ENCODE data around the gene RAB3C. TPM values are rescaled to one million over a fixed set of nuclear protein-coding genes. Genes with fewer than 3 reads are reported as not detected.
"Not testable (repeated sequence)": the region's sequence is repeated elsewhere in the genome, so short reads cannot be mapped to it uniquely, and the experiment has no call there.

RAB3C gene
- total and polyA plus RNA-seq, 9 donors: 0.07 to 0.69 (median 0.21) TPM

- Histone ChIP-seq H3K4me1 (ENCODE audit: control insufficient read depth, insufficient read depth, low read length) (no peaks in the 10 kb centered on the region), H3K9me3 (replicated peaks; ENCODE audit: control insufficient read depth, low read depth, low read length) (no peaks in the 10 kb centered on the region), H3K4me3 (ENCODE audit: low read length) (no peak overlapping the region), H3K27ac (ENCODE audit: low read length) (no peak overlapping the region), H3K27me3 (ENCODE audit: control insufficient read depth, insufficient read depth, low read length) (no peaks in the 10 kb centered on the region), H3K36me3 (ENCODE audit: control insufficient read depth, insufficient read depth, low read length) (no peaks in the 10 kb centered on the region)
- WGBS (ENCODE audit: insufficient coverage): 92% methylated on average over 5 of the region's 6 CpGs
- no peak for DNase-seq
Observed at GRCh38 chr5:58699762-58700118, 116.9 kb downstream of the RAB3C start.

- no CpG with 5 or more reads among the region's 3 CpGs for WGBS (ENCODE audit: insufficient coverage)
Observed at GRCh38 chr5:58703925-58704555, 121.2 kb downstream of the RAB3C start.

DNA sequence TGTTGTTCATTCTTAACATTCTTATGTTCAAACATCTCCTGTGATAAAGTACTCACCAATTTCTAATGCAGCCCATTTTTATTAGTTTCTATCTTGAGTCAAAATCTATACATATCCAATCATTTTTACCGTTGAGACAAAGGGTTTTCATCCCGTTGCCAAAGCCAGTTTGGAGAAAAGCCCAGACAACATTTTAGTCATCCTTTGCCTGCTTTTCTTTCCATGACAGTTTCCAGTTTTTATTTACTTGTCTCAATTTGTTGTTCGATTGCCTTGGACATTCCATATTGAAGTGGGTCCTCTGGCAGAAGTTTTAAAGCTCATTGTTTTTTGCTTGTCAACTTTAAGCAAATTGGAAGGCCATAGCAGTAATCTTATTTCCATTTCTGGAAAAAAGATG, 123.9 kb downstream of the RAB3C start:
- Histone ChIP-seq H3K27me3 (ENCODE audit: control insufficient read depth, insufficient read depth, low read length) (no peaks in the 10 kb centered on the region), H3K4me3 (ENCODE audit: low read length) (no peak overlapping the region), H3K36me3 (ENCODE audit: control insufficient read depth, insufficient read depth, low read length) (no peaks in the 10 kb centered on the region), H3K27ac (ENCODE audit: low read length) (no peak overlapping the region), H3K4me1 (ENCODE audit: control insufficient read depth, insufficient read depth, low read length) (no peaks in the 10 kb centered on the region), H3K9me3 (replicated peaks; ENCODE audit: control insufficient read depth, low read depth, low read length) (no peaks in the 10 kb centered on the region)
- DNase-seq: peak; percentile 34
- WGBS (ENCODE audit: insufficient coverage): 22% methylated on average over 2 of the region's 3 CpGs

More at GRCh38 chr5:58703925-58704555, 121.2 kb downstream of the RAB3C start:
- H3K4me1 ChIP-seq (ENCODE audit: control insufficient read depth, insufficient read depth, low read length): no peaks in the 10 kb centered on the region
- H3K27me3 ChIP-seq (ENCODE audit: control insufficient read depth, insufficient read depth, low read length): no peaks in the 10 kb centered on the region
- no peaks in the 10 kb centered on the region for H3K36me3 ChIP-seq (ENCODE audit: control insufficient read depth, insufficient read depth, low read length)
- H3K9me3 ChIP-seq (replicated peaks; ENCODE audit: control insufficient read depth, low read depth, low read length): no peaks in the 10 kb centered on the region
- DNase-seq: no peak
- no peak overlapping the region for H3K27ac ChIP-seq (ENCODE audit: low read length)
- no peak overlapping the region for H3K4me3 ChIP-seq (ENCODE audit: low read length)

DNA sequence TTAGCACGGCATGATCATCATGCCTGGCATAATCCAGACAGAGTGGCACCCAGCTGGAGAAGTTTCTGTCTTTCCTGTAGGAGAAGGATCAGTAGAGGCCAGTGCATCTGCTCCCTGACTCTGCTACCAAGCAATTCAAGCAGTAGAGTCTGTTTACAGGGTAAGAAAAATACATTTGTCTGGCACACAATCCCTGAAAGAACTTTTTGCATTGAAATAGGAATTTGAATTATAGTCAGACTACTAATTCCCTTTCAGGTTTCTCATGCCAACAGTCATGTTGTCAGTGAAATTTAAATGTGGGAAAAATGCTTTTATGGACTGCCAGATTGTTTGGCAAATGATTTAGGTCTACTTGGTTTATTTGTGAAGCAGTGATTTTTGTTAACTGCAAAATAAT, 125.6 kb downstream of the RAB3C start:
- no CpG with 5 or more reads among the region's 1 CpG for WGBS (ENCODE audit: insufficient coverage)

GRCh38 chr5:58710425-58710824, 127.5 kb downstream of the RAB3C start:
- H3K9me3 ChIP-seq (replicated peaks; ENCODE audit: control insufficient read depth, low read depth, low read length); H3K27me3 ChIP-seq (ENCODE audit: control insufficient read depth, insufficient read depth, low read length); DNase-seq; H3K4me3 ChIP-seq (ENCODE audit: low read length); H3K4me1 ChIP-seq (ENCODE audit: control insufficient read depth, insufficient read depth, low read length); H3K27ac ChIP-seq (ENCODE audit: low read length); H3K36me3 ChIP-seq (ENCODE audit: control insufficient read depth, insufficient read depth, low read length): not testable (repeated sequence)
- 97% methylated on average over 5 of the region's 8 CpGs for WGBS (ENCODE audit: insufficient coverage)

More for the DNA sequence above, 125.6 kb downstream of the RAB3C start:
- no peaks in the 10 kb centered on the region for H3K36me3 ChIP-seq (ENCODE audit: control insufficient read depth, insufficient read depth, low read length)
- no peaks in the 10 kb centered on the region for H3K9me3 ChIP-seq (replicated peaks; ENCODE audit: control insufficient read depth, low read depth, low read length)
- no peak for DNase-seq
- H3K27me3 ChIP-seq (ENCODE audit: control insufficient read depth, insufficient read depth, low read length): no peaks in the 10 kb centered on the region
- H3K27ac ChIP-seq (ENCODE audit: low read length): no peak overlapping the region
- H3K4me3 ChIP-seq (ENCODE audit: low read length): no peak overlapping the region
- no peaks in the 10 kb centered on the region for H3K4me1 ChIP-seq (ENCODE audit: control insufficient read depth, insufficient read depth, low read length)

DNA sequence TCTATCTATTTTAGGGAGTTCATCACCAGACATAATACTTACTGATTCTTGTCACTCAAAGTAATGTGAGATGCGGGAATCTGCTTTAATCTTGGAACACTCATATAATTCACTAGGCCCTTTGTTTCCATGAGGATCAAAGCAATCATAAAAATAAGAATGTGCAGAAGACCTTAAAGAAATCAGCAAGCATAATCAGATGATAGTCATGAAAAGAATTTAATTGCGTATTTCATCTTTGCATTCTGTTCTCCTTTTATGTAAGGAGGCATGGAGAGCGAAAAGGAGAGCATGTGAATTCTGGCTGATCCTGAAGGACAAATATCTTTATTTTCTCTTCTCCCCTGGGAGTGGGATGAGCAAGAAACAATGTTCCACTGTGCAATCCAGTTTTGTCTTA, 128.0 kb downstream of the RAB3C start:
- Histone ChIP-seq H3K9me3 (replicated peaks; ENCODE audit: control insufficient read depth, low read depth, low read length) (no peaks in the 10 kb centered on the region), H3K27ac (ENCODE audit: low read length) (no peak overlapping the region), H3K36me3 (ENCODE audit: control insufficient read depth, insufficient read depth, low read length) (no peaks in the 10 kb centered on the region), H3K4me1 (ENCODE audit: control insufficient read depth, insufficient read depth, low read length) (no peaks in the 10 kb centered on the region), H3K4me3 (ENCODE audit: low read length) (no peak overlapping the region), H3K27me3 (ENCODE audit: control insufficient read depth, insufficient read depth, low read length) (no peaks in the 10 kb centered on the region)
- DNase-seq: no peak
- WGBS (ENCODE audit: insufficient coverage): no CpG with 5 or more reads among the region's 3 CpGs

- WGBS (ENCODE audit: insufficient coverage): no CpG with 5 or more reads among the region's 5 CpGs
- Histone ChIP-seq H3K27ac (ENCODE audit: low read length) (no peak overlapping the region), H3K36me3 (ENCODE audit: control insufficient read depth, insufficient read depth, low read length) (no peaks in the 10 kb centered on the region), H3K27me3 (ENCODE audit: control insufficient read depth, insufficient read depth, low read length) (no peaks in the 10 kb centered on the region), H3K4me1 (ENCODE audit: control insufficient read depth, insufficient read depth, low read length) (no peaks in the 10 kb centered on the region), H3K4me3 (ENCODE audit: low read length) (no peak overlapping the region), H3K9me3 (replicated peaks; ENCODE audit: control insufficient read depth, low read depth, low read length) (no peaks in the 10 kb centered on the region)
- no peak for DNase-seq
Observed at GRCh38 chr5:58711965-58712364, 129.1 kb downstream of the RAB3C start.

DNA sequence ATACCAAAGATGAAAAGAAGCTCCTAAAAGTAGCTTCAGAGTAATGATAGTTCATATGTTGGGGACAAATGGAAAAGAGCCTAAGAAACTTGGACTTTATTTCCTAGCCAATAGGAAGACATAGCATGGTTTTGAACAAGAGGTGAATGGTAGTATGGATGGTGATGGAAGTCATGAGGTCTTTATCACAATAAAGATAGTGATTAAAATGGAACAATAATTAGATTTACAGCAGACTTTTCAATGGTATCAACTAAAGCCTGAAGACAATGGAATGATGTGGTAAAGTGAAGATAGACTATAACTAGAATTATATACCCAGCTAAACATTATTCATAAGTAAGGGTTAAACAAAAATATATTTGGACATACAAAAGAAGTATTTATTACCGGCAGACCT, 131.2 kb downstream of the RAB3C start:
- no peak for DNase-seq
- no peaks in the 10 kb centered on the region for H3K27me3 ChIP-seq (ENCODE audit: control insufficient read depth, insufficient read depth, low read length)
- no CpG with 5 or more reads among the region's 1 CpG for WGBS (ENCODE audit: insufficient coverage)
- H3K4me3 ChIP-seq (ENCODE audit: low read length): no peak overlapping the region
- no peaks in the 10 kb centered on the region for H3K4me1 ChIP-seq (ENCODE audit: control insufficient read depth, insufficient read depth, low read length)
- H3K9me3 ChIP-seq (replicated peaks; ENCODE audit: control insufficient read depth, low read depth, low read length): no peaks in the 10 kb centered on the region
- H3K36me3 ChIP-seq (ENCODE audit: control insufficient read depth, insufficient read depth, low read length): no peaks in the 10 kb centered on the region
- H3K27ac ChIP-seq (ENCODE audit: low read length): no peak overlapping the region

- no peak overlapping the region for H3K27ac ChIP-seq (ENCODE audit: low read length)
- no peaks in the 10 kb centered on the region for H3K4me1 ChIP-seq (ENCODE audit: control insufficient read depth, insufficient read depth, low read length)
- H3K36me3 ChIP-seq (ENCODE audit: control insufficient read depth, insufficient read depth, low read length): no peaks in the 10 kb centered on the region
- H3K9me3 ChIP-seq (replicated peaks; ENCODE audit: control insufficient read depth, low read depth, low read length): no peaks in the 10 kb centered on the region
- no peaks in the 10 kb centered on the region for H3K27me3 ChIP-seq (ENCODE audit: control insufficient read depth, insufficient read depth, low read length)
- DNase-seq: no peak
- H3K4me3 ChIP-seq (ENCODE audit: low read length): no peak overlapping the region
- no CpG with 5 or more reads among the region's 2 CpGs for WGBS (ENCODE audit: insufficient coverage)
Observed at GRCh38 chr5:58715997-58716656, 133.3 kb downstream of the RAB3C start.

DNA sequence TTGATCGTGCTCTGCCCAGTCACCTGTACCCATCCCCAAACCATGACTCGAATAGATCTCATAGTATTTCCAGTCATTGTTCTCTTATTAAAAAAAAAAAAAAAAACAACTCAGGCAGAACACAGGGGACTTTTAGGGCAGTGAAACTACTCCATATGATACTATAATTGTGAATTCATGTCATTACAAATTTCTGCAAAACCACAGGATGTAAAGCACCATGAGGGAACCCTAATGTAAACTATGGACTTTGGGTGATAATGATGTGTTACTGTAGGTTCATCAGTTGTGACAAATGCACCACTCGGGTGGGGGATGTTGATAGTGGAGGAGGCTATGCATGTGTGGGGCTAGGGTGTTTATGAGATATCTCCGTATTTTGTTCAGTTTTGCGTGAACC, 133.8 kb downstream of the RAB3C start:
- Histone ChIP-seq H3K9me3 (replicated peaks; ENCODE audit: control insufficient read depth, low read depth, low read length) (no peaks in the 10 kb centered on the region), H3K4me1 (ENCODE audit: control insufficient read depth, insufficient read depth, low read length) (no peaks in the 10 kb centered on the region), H3K36me3 (ENCODE audit: control insufficient read depth, insufficient read depth, low read length) (no peaks in the 10 kb centered on the region), H3K27ac (ENCODE audit: low read length) (no peak overlapping the region), H3K4me3 (ENCODE audit: low read length) (no peak overlapping the region), H3K27me3 (ENCODE audit: control insufficient read depth, insufficient read depth, low read length) (no peaks in the 10 kb centered on the region)
- WGBS (ENCODE audit: insufficient coverage): 67% methylated on average over 1 of the region's 5 CpGs
- DNase-seq: no peak

Measured in muscle of leg (tissue), 11 donors.